Measurements from ENCODE around the gene CYP2S1. TPM values are rescaled to one million over a fixed set of nuclear protein-coding genes. Genes with fewer than 3 reads are reported as not detected.

Gene CYP2S1
- total and polyA plus RNA-seq, 2 of the 4 experiments (the other 2 are of a cell fraction): 0.54 to 2.1 TPM

DNA sequence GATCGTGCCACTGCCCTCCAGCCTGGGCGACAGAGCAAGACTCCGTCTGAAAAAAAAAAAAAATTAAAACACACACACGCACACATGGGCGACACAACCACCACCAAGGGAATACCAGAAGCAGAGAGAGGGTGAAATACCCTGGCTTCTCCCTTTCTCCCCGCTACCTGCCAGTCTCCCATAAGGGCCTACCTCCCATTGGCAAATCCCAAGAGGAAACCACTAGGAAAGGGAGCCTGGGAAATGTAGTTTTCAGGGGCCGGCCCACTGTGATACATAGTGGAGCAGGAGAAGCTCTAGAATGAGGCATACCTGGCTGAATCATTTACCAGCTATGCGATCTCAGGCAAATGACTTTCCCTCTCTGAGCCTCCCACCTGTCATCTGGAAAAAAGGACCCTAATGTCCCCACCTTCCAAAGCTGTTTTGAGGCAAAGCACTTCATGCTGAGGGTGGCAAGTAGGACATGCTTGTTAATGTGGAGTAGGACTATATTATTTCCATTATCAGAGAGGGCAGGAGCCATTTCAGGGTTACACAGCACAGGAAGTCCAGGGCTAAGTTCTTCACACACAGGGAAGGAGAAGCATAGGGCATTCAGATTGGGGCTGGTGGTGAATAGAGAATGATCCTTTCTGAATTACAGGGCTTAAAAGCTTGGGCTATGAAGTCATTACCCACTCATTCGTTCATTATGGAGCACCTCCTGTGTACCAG lies 56.8 kb downstream of the CYP2S1 start:
- H3K56ac ChIP-seq (ENCODE audit: extremely low read depth, insufficient read depth, low read length): no peak overlapping the region
- H3K36me3 ChIP-seq (ENCODE audit: control insufficient read depth, insufficient read depth, low read length): peaks cover 79% of the 10 kb centered on the region
- no peak overlapping the region for H4K5ac ChIP-seq (ENCODE audit: low read depth, low read length)
- H3K9me1 ChIP-seq (ENCODE audit: insufficient read depth, low read length): no peaks in the 10 kb centered on the region
- no peak overlapping the region for H3K23ac ChIP-seq (ENCODE audit: low read depth, low read length)
- H3K79me1 ChIP-seq (ENCODE audit: low read depth in 1 of 2, low read length in 2 of 2): peaks cover 41 to 74% of the 10 kb centered on the region in 2 experiments
- POLR2A ChIA-PET (ENCODE audit: unreplicated experiment): no interaction called here
- intact Hi-C loops (cut with micrococcal nuclease): no loop called here
- H2BK15ac ChIP-seq (ENCODE audit: low read depth, low read length): no peak overlapping the region
- WGBS, 2 experiments (ENCODE audit: extremely low coverage in 2 of 2, insufficient read length in 1 of 2): no CpG with 5 or more reads among the region's 9 CpGs
- H3K4me3 ChIP-seq (ENCODE audit: insufficient read depth, low read depth, low read length): no peak overlapping the region
- no peak overlapping the region for H2AK5ac ChIP-seq (ENCODE audit: low read depth, low read length)
- H2BK20ac ChIP-seq (ENCODE audit: low read depth, low read length): no peak overlapping the region
- no peak for TF ChIP-seq CEBPB (IDR thresholded peaks at IDR 0.05; ENCODE audit: low read depth, low read length)
- no peak for TF ChIP-seq RAD21 (IDR thresholded peaks at IDR 0.05; ENCODE audit: low read length)
- TF ChIP-seq MXI1 (IDR thresholded peaks at IDR 0.05; ENCODE audit: borderline replicate concordance, low read depth, low read length): no peak
- TF ChIP-seq MAZ (IDR thresholded peaks at IDR 0.05; ENCODE audit: borderline replicate concordance, low read depth, low read length): no peak
- TF ChIP-seq POLR2A (IDR thresholded peaks at IDR 0.05; ENCODE audit: low read depth, low read length): peak; percentile 32; the same call in 1 of the 2 replicates
- TF ChIP-seq BHLHE40 (IDR thresholded peaks at IDR 0.05; ENCODE audit: low read depth, low read length): no peak
- no peak for TF ChIP-seq FOS (IDR thresholded peaks at IDR 0.05; ENCODE audit: low read depth, low read length)
- no peak overlapping the region for H2BK5ac ChIP-seq (ENCODE audit: low read depth, low read length, poor library complexity, severe bottlenecking)
- no peak overlapping the region for H3K27ac ChIP-seq (ENCODE audit: insufficient read depth, low read length)
- H4K91ac ChIP-seq (ENCODE audit: insufficient read depth, low read depth, low read length): no peak overlapping the region
- dilution Hi-C loops (cut with HindIII; ENCODE audit: low sequenced_read_pairs, unreplicated experiment): no loop called here
- no TSS peak for BruUV-seq (replicated peaks)
- CTCF ChIA-PET: no interaction called here
- H4K20me1 ChIP-seq (ENCODE audit: insufficient read depth, low read length): peaks cover 20% of the 10 kb centered on the region; the same call in 1 of the 2 replicates
- H3K9me3 ChIP-seq (ENCODE audit: control insufficient read depth, insufficient read depth, low read length): no peaks in the 10 kb centered on the region
- no peak overlapping the region for H3K9ac ChIP-seq (ENCODE audit: low read depth, low read length)
- H2AFZ ChIP-seq (replicated peaks; ENCODE audit: low read length, poor library complexity): no peak overlapping the region
- no peak overlapping the region for H3K14ac ChIP-seq (replicated peaks; ENCODE audit: low read depth, low read length)
- no peak overlapping the region for H2BK120ac ChIP-seq (ENCODE audit: low read depth, low read length)
- DNase-seq (no peak), ATAC-seq (ENCODE audit: low read depth) (no peak)
- H4K8ac ChIP-seq (ENCODE audit: low read depth in 2 of 2, low read length in 2 of 2): peak overlapping the region in 1 of 2 experiments; percentile 14; a peak in 2 of 4 replicates
- in situ Hi-C loops (cut with MboI; ENCODE audit: low sequenced_read_pairs): loop anchor here (25.0 kb wide), 1 partner anchor 588 kb away; no protein-coding TSS in a partner anchor
- no peak overlapping the region for H3K18ac ChIP-seq (ENCODE audit: low read depth, low read length)
- no peaks in the 10 kb centered on the region for H3K27me3 ChIP-seq (ENCODE audit: control insufficient read depth, insufficient read depth, low read length)
- no peak overlapping the region for H3K4me2 ChIP-seq (ENCODE audit: low read depth, low read length)
- H3K4me1 ChIP-seq (ENCODE audit: control insufficient read depth, insufficient read depth, low read length): no peaks in the 10 kb centered on the region
- no peak overlapping the region for H3K4ac ChIP-seq (ENCODE audit: low read depth, low read length)
- H2AK9ac ChIP-seq (replicated peaks; ENCODE audit: low read depth, low read length, poor library complexity): no peak overlapping the region
